OCI-LY7 (cell line): ENCODE results near the gene GNPTG.

Source experiments
- CTCF ChIP-seq: fragments of 200-600 bp; sonication (generic); conservative IDR thresholded peaks from 2 replicates; pipeline ENCODE4 v1.5.1; 2014; ENCODE audit warnings: mild to moderate bottlenecking, antibody characterized with exemption, low read length, moderate library complexity, mixed read lengths
- EZH2phosphoT487 ChIP-seq: fragments of 200-600 bp; sonication (generic); IDR thresholded peaks from 2 replicates; pipeline ENCODE4 v1.6.1; 2018; ENCODE audit warnings: low read depth, borderline replicate concordance, mild to moderate bottlenecking, mixed run types, antibody characterized with exemption, low read length, moderate library complexity, mixed read lengths

GRCh38 chr16:1392826-1393225 is 41.1 kb downstream of the GNPTG start:
- TF ChIP-seq CTCF, result no peak
- TF ChIP-seq EZH2phosphoT487, result no peak
